Measurements from ENCODE around the gene PXK.
"Not testable (repeated sequence)": the region's sequence is repeated elsewhere in the genome, so short reads cannot be mapped to it uniquely, and the experiment has no call there.

The PXK gene

GRCh38 chr3:58437276-58437675 lies 104.6 kb downstream of the PXK start:
- DNase-seq (ENCODE audit: low read depth), result not testable (repeated sequence)

GRCh38 chr3:58440996-58441355 lies 108.3 kb downstream of the PXK start:
- not testable (repeated sequence) for DNase-seq (ENCODE audit: low read depth); H3K4me3 ChIP-seq (ENCODE audit: low read depth, low read length)

More at GRCh38 chr3:58437276-58437675, 104.6 kb downstream of the PXK start:
- not testable (repeated sequence) for H3K4me3 ChIP-seq (ENCODE audit: low read depth, low read length)

GRCh38 chr3:58441514-58442450 lies 109.1 kb downstream of the PXK start:
- DNase-seq (ENCODE audit: low read depth), result no peak
- H3K4me3 ChIP-seq (ENCODE audit: low read depth, low read length), result no peak overlapping the region

GRCh38 chr3:58452176-58452575 lies 119.5 kb downstream of the PXK start:
- no peak for DNase-seq (ENCODE audit: low read depth)
- H3K4me3 ChIP-seq (ENCODE audit: low read depth, low read length), result no peak overlapping the region

GRCh38 chr3:58459160-58459559 lies 126.5 kb downstream of the PXK start:
- DNase-seq (ENCODE audit: low read depth), result no peak
- no peak overlapping the region for H3K4me3 ChIP-seq (ENCODE audit: low read depth, low read length)

- DNase-seq (ENCODE audit: low read depth), result no peak
- H3K4me3 ChIP-seq (ENCODE audit: low read depth, low read length), result no peak overlapping the region
These were observed 130.1 kb downstream of the PXK start for GRCh38 chr3:58462829-58463180.

GRCh38 chr3:58463181-58463941 lies 130.7 kb downstream of the PXK start:
- DNase-seq (ENCODE audit: low read depth), result peak; percentile 37
- H3K4me3 ChIP-seq (ENCODE audit: low read depth, low read length), result no peak overlapping the region

- no peak overlapping the region for H3K4me3 ChIP-seq (ENCODE audit: low read depth, low read length)
- DNase-seq (ENCODE audit: low read depth), result peak; percentile 84
These were observed 131.2 kb downstream of the PXK start for GRCh38 chr3:58463942-58464271.

GRCh38 chr3:58464866-58465265 lies 132.2 kb downstream of the PXK start:
- DNase-seq (ENCODE audit: low read depth), result no peak
- H3K4me3 ChIP-seq (ENCODE audit: low read depth, low read length), result no peak overlapping the region

GRCh38 chr3:58466899-58467563 lies 134.3 kb downstream of the PXK start:
- DNase-seq (ENCODE audit: low read depth), result no peak
- no peak overlapping the region for H3K4me3 ChIP-seq (ENCODE audit: low read depth, low read length)

GRCh38 chr3:58469096-58469495 lies 136.4 kb downstream of the PXK start:
- no peak for DNase-seq (ENCODE audit: low read depth)
- H3K4me3 ChIP-seq (ENCODE audit: low read depth, low read length), result no peak overlapping the region

- no peak for DNase-seq (ENCODE audit: low read depth)
- no peak overlapping the region for H3K4me3 ChIP-seq (ENCODE audit: low read depth, low read length)
These were observed 137.8 kb downstream of the PXK start for GRCh38 chr3:58470363-58471024.

GRCh38 chr3:58471025-58471887 lies 138.6 kb downstream of the PXK start:
- peak; percentile 93 for DNase-seq (ENCODE audit: low read depth)
- no peak overlapping the region for H3K4me3 ChIP-seq (ENCODE audit: low read depth, low read length)

GRCh38 chr3:58473275-58473674 lies 140.6 kb downstream of the PXK start:
- H3K4me3 ChIP-seq (ENCODE audit: low read depth, low read length), result no peak overlapping the region
- DNase-seq (ENCODE audit: low read depth), result no peak

- DNase-seq (ENCODE audit: low read depth), result no peak
These were observed 141.7 kb downstream of the PXK start for GRCh38 chr3:58474348-58474911.

GRCh38 chr3:58474967-58475578 lies 142.4 kb downstream of the PXK start:
- no peak overlapping the region for H3K4me3 ChIP-seq (ENCODE audit: low read depth, low read length)
- no peak for DNase-seq (ENCODE audit: low read depth)

More at GRCh38 chr3:58474348-58474911, 141.7 kb downstream of the PXK start:
- H3K4me3 ChIP-seq (ENCODE audit: low read depth, low read length), result no peak overlapping the region

Data from skeletal muscle cell (primary cell).